ENCODE results near the gene HDAC4. TPM values are rescaled to one million over a fixed set of nuclear protein-coding genes. Genes with fewer than 3 reads are reported as not detected.

Gene HDAC4
- total RNA-seq, 1 experiment from 2014 or later = 4.5 TPM

DNA sequence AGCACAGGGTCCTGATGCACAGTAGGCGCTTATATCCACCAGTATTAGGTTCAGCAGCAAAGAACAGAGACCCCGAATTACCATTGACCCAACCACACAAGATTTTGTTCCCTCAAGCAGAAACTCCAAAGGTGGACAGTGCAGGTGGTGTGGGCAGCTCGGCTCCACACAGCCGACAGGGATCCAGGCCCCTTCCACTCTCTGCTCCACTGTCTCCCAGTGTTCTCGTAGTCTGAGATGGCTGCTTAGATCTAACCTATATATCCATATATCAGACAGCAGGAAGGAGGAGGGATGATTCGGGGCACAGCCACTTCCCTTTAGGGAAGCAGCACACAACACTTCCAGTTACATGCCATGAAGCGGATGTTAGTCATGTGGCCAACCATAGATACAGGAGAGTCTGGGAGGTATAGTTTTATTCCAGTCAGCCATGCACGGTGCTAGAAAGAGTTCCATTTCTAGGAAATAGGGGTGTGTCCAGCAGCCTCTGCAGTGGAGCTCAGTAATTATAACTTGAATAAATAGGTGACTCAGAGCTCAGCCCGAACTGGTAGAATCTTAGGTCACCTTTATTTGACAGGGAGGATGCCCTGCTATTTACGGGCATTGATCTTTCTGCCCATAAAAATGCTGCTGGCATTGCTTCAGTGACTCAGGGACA, 394.1 kb downstream of the HDAC4 start:
- DNase-seq (ENCODE audit: low spot score) = no peak
- in situ Hi-C loops (cut with HindIII; ENCODE audit: low sequenced_read_pairs) = no loop called here

DNA sequence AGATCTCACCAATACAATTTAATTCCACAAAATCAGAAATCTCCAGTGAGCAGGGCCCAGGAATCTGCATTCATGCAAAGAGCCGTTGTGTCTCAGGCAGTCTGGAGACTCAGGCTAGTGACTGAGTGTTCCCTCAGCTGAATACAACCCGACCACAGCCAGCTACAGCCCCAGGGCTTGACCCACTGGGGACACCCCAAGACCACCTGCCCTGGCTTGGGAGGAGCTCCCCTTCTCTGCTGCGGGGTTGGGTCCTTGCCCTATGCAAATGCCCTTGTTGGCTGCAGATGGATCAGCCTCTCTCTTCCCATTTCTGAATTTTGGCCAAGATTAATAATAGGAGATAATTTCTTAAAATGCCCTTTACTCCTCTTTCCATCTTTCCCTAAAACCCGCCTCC, 395.2 kb downstream of the HDAC4 start:
- in situ Hi-C loops (cut with HindIII; ENCODE audit: low sequenced_read_pairs) = no loop called here

DNA sequence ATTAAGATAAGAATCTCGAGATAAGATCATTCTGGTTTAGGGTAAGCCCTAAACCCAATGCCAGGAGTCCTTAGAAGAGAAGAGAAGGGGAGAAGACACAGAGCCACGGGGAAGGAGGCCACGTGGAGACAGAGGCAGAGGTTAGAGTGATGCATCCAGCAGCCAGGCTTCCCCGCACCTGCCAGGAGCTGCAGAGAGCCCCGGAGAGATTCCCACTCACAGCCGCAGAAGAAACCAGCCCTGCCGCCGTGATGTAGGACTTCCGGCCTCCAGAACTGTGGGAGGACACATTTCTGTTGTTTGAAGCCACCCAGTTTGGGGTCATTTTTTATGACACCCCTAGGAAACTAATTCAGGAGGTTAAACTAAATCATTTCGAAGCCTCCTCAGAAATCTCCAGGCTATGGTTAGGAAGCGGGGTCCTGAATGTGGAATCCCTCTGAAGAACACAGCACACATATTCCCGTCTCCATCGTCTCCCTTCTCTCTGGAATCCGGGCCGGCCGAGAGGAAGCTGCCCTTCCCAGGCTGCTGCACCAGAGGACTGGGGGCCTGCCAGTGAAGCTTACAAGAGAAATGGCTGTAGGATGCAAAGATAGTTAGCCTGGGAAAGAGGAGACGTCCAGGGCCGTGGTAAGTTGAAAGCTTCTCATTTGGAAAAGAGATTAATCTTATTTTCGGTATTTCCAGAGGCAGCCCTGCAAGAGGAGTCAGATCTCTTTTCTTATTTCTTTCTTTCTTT, 396.4 kb downstream of the HDAC4 start:
- no peak for DNase-seq (ENCODE audit: low spot score)
- in situ Hi-C loops (cut with HindIII; ENCODE audit: low sequenced_read_pairs) = no loop called here

More for the DNA sequence above, 395.2 kb downstream of the HDAC4 start:
- no peak for DNase-seq (ENCODE audit: low spot score)

DNA sequence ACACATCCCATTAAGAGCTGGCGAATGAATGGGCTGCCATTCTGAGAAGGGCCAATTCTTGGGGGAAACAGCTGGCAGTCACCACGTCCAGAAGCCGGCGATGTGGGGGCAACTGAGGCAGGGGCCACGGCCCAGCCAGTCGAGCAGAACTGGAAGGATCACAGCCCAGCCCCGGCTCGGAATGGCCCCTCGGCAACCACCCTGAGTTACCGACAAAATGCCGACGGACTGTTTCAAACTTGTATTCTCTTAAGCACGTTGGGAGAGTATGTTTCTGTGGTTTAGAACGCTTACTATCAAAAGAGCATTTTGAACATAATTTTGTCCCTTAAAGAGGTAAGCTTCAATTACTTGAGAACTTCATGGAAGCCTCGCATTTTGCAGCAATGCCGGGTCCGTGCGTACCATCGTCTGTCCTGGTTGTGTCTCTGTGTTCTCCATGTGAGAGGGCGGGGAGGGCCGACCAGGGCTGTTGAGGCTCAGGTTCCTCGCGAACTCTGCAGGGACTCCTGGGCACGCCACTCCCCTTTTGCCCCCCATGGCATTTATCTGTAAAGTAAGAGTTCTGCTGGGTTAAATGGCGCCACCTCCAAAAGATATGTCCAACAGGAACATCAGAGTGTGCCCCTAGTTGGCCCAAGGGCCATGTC, 397.1 kb downstream of the HDAC4 start:
- no peak for DNase-seq (ENCODE audit: low spot score)
- in situ Hi-C loops (cut with HindIII; ENCODE audit: low sequenced_read_pairs) = no loop called here

DNA sequence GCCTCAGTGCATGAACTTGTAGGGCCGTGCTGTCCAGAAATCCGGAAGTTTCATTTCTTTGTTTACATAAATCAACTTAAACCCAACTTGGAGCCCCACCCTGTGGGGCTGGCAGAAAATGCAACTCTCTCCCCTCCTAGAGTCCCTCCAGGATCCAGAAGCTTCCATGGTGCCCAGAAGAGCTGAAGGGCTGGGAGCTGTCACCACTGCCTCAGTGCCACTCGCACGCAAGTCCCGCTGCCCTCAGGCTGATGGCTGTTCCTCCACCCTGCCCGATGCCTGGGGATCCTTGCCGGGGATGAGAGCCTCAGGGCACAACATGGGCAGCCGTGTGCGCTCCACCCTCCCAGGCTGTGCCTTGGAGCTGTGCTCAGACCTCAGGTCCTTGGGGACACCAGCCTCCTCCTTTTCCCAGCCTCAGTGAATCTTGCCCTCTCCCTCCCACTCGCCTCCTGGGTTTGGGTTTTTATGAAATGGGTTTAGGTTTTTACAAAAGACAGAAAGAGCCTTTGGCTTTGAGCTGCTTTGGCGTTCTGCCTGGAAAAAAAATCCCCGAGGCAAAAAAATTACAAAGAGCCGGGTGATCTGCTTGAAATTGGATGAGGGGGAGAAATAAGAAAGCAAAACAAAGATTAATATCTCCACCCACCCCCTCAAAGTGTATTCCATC, 397.7 kb downstream of the HDAC4 start:
- DNase-seq (ENCODE audit: low spot score) = no peak
- in situ Hi-C loops (cut with HindIII; ENCODE audit: low sequenced_read_pairs) = no loop called here

DNA sequence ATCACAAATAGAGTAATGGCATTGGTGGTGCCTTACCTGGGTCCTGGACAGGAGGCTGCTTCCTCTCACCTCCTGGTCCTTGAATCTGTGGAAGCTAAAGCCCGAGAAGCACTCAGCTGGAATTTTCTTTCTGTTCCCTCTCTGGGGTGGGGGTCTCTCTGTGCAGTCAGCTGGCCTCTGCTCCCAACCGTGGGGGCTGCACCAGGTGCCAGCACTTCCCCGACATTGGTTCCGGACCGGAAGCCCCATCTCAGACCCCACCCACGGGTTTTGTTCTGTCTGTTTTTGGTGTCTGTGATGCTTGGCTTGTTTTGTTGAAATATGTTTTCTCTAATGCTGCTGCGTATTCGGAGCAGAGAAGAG, 398.2 kb downstream of the HDAC4 start:
- no peak for DNase-seq (ENCODE audit: low spot score)
- in situ Hi-C loops (cut with HindIII; ENCODE audit: low sequenced_read_pairs) = no loop called here

DNA sequence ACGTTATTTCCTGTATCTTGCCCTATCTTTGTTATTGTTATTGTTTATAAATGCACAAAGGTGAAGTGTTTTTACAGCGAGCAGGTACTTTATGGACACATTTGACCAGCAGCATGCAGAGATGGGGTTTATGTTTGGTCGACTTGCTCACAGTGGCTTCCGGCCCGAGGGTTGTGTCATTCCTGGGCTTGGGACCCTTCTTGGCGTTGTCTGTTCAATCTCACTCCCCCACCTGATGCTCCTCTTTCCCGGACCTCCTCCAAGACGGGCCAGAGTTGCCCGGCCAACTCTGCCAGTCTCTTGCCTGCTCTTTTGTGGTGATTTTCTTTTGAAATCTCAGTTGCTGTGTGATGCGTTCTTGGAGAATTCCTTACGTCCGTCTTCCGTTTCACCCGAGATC, 399.0 kb downstream of the HDAC4 start:
- in situ Hi-C loops (cut with HindIII; ENCODE audit: low sequenced_read_pairs) = no loop called here
- no peak for DNase-seq (ENCODE audit: low spot score)

DNA sequence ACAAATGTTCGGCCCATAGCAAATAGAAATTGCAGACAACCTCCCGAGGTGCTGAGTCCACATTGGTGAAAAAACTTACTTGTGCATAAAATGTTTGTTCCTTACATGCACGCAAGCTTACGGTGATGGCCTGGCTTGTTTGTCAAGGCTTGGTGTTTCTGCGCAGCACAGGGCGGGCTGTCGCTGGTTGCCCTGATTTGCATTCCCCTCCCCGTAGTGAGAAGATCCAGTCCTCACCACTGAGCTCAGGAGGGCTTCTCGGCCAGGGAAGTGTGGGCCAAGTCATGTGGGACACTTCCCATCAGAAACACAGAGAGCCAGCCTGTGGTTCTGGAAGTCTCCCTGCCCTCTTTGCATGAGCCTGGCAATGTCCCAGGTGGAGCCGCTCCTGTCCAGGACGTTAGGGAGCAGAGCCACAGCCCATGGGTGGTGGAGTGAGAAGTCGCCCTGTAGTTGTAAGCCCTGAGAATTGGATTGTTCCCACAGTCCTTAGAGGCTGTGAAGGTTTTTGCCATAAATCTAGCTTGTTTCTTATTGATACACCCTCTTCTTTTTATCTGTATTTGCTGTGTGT, 400.2 kb downstream of the HDAC4 start:
- in situ Hi-C loops (cut with HindIII; ENCODE audit: low sequenced_read_pairs) = no loop called here
- DNase-seq (ENCODE audit: low spot score) = no peak

DNA sequence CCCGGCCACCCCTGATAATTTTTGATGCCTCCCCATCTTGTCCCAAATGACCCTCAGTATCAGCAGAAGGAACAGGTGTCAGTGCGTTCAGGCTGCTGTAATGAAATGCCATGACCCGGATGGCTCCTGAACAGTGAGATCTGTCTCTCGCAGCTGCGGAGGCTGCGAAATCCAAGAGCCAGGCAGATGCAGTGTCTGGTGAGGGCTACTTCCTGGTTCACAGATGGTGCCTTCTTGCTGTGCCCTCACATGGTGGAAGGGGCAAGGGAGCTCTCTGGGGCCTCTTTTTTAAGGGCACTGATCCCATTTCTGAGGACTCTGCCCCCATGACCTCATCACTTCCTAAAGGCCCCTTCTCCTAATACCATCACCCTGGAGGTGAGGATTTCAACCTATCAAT, 400.7 kb downstream of the HDAC4 start:
- in situ Hi-C loops (cut with HindIII; ENCODE audit: low sequenced_read_pairs) = no loop called here
- no peak for DNase-seq (ENCODE audit: low spot score)

DNA sequence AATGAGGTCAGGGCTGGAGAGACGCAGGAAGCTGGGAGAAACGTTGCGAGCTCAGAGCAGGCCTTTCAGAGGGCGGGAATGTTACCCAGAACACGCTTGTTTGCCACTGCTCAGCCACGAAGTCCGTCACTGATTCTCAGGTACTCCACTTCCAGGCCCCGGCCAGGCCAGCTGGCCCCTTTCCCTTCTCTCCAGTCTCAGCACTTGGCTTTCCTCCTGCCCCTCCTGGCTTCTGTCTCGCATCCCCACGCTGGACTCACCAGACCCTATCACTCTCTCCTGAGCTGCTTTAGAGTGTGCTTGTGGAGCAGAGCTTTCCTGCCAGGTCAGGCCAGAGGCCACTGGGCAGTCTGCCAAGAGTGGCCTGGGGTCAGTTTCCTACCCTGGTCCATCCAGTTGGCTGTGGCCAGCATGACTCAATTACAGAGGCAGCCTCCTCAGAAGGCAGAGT, 401.5 kb downstream of the HDAC4 start:
- DNase-seq (ENCODE audit: low spot score) = no peak
- in situ Hi-C loops (cut with HindIII; ENCODE audit: low sequenced_read_pairs) = no loop called here

DNA sequence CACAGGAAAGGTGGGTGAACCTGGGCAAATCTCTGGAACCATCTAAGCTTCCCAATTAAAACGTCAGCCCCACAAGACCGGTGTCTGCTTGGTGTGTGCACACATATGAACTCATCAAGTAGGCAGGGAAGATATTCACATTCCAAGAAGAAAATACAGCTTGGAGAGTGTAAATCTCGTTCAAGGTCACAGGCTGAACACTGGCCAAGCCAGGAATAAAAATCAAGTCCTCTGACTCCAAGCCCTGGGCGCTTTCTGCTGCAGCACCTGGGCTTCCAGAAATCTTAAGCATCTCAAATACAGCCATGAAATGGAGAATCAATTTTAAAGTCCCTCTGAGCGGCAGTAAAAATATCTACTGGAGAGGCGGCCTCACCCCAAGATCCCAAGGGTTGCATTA, 402.0 kb downstream of the HDAC4 start:
- in situ Hi-C loops (cut with HindIII; ENCODE audit: low sequenced_read_pairs) = no loop called here
- no peak for DNase-seq (ENCODE audit: low spot score)
